ENCODE results near the gene GLT8D1.
"Not testable (repeated sequence)": the region's sequence is repeated elsewhere in the genome, so short reads cannot be mapped to it uniquely, and the experiment has no call there.

GLT8D1 gene, protein sequence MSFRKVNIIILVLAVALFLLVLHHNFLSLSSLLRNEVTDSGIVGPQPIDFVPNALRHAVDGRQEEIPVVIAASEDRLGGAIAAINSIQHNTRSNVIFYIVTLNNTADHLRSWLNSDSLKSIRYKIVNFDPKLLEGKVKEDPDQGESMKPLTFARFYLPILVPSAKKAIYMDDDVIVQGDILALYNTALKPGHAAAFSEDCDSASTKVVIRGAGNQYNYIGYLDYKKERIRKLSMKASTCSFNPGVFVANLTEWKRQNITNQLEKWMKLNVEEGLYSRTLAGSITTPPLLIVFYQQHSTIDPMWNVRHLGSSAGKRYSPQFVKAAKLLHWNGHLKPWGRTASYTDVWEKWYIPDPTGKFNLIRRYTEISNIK

DNA sequence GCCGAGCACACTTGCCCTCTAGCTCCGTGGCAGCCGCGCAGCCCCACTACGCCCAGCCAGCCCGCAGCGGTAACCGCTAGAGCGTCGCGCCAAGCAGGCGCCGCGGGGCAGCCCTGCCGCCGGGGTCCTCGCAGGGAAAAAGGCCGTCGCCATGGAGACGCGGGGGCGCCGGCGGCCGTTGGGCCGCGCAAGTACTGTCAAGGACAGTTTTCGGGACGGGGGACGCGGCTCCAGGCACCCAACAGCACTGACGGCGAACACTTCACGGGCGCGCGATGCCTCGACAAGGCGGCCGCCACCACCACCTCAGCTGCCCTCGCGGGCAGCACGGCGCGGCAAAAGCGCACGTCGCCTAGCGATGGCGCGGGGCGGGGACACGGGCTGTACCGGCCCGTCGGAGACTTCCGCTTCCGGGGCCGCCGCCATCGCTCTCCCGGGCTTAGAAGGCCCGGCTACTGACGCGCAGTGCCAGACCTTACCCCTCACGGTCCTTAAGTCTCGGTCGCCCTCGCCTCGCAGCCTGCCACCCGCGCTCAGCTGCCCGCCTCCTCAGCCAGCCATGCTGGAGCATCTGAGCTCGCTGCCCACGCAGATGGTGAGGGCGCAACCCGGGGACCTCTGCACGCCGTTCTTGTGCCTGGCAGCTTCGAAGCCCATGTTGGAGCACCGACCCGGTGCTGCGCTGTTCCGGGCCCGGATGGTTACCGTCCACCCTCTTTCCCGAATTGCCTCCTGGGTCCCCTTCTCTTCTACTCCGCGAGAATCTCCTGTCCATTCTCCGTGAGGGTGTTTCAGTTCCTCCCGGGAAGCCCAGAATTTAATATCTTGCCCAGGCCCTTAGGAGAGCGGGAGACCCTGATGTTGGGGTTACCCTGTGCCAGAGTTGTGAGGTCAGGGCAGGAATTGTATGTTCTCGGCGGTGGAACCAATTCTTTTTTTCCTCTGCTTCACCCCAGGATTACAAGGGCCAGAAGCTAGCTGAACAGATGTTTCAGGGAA is at the start of gene GLT8D1, which contains the start of gene SPCS1:
Gene GLT8D1, minus strand, starts transcription at position 104 of the 999 bp plus-strand sequence. CDS start 5,331 bp downstream, outside the sequence.
Gene SPCS1, plus strand, starts transcription at position 419 of the 999 bp plus-strand sequence. Its CDS starts 141 bp downstream, at position 560.
- peak; percentile 33 to 98 (median 88) for DNase-seq

DNA sequence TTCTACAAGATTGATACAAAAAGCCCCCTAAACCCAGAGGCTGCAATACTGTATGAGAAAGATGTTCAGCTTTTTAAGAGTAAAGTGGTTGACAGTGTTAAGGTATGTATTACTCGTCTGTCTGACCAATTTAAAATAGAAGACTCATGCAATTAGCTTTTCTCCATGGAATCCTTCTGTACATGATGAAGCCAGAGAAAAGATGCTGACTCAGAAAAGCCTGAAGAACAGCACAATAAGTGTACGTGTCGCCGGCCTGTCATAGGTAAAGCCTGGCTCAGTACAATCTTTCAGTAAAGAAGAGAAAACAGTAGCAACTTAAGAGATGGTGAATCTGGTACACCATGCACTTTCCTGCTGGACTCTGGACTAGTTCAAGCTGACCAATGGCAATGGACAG is 48.8 kb upstream of the GLT8D1 start:
- no peak for DNase-seq

DNA sequence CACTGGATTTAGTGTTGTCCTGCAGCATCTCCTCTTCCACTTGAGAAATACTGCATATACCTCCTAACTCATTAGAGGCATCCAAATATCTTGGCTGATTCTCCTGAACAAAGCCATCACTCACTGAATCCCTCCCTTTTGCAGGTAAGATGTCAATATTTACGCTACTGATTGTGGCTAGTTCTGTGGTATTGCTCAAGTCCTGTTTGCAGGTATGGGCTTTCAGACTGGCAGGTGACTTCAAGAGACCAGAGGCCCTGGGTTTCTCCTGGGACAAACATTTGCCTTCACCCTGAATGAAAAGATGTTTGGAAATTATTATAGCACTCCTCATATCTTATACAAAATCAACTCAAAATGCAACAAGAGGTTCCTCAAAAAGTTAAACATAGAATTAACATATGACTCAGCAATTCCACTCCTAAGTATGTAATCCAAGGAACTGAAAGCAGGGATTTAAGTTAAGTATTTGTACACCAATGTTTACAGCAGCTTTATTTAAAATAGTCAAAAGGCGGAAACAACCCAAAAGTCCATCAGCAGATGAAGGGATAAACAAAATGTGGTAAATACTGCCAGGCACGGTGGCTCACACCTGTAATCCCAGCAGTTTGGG is 46.6 kb upstream of the GLT8D1 start:
- DNase-seq = no peak

DNA sequence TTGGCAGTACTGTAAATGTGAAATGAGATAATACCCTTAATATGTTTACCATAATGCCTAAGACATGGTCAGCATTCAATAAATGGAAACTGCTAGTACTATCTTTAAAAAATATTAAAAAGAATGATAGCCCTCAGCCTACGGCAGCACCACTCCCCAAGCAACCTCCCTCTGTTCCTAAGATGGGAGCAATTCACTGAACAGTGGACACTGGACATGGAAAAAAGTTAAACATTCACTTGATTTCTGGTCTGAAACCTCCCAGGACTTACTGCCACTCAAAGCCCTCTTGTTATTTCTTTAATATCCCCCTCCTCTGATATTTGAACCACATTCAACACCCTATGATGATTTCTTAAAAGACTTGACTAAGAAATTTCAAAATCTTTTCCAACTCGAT is 38.1 kb upstream of the GLT8D1 start:
- no peak for DNase-seq

DNA sequence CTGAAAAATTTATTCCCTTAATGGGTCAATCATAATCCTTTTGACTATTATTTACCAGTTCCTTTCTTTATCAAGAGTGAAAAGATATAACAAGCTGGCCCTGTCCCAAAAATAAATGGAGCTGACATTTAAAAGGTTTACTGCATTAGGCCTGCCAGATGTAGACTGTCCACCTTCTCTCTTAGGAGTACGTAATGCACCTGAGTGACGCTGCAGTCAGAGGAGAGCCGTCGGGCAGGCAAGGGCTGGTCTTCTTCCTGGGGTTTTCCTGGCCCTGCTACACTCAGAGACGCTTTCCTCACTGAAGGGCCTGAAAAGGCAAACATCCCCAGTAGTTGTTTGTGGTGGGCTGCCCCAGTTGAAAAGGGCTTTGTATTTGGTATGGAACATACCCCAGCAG is 37.6 kb upstream of the GLT8D1 start:
- DNase-seq = no peak

DNA sequence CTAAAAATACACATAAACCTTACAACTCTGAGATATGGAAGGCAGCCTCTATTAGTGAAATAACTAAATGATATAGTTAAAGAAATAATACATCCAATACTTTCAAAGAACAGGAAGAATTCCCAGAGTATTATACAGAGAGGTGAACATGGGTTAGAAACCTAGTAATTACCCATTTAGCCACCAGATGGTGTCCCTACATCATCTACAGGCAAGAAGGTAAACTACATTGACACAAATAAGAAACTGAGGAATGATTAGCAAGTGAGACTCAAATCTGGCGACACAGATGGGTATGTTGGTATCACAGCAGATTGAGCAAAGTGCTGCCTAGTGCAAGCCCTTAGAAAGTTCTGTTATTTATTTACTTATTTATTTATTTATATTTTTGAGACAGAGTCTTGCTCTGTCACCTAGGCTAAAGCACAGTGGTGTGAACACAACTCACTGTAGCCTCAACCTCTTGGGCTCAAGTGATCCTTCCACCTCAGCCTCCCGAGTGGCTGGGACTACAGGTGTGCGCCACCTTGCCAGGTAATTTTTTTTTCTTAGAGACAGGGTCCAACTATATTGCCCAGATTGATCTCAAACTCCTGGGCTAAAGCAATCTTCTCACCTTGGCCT is 36.9 kb upstream of the GLT8D1 start:
- no peak for DNase-seq

DNA sequence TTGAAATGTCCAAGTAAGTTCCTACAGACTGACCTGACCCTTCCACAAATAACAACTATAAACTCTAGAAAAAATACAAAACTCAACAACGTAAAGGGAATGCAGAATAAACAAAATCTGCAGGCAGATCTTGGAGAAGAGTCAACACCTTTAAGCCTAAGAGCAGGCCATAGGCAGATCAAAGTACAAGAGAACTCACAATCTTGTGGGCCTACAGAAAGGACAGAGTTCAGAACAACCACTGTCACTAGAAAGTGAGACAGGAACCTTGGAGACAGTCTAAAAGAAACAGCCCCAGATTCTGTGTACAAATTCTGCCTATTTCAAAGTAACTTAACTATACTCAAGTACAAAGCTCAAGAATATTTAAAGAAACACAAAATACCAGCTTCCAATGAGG is 34.1 kb upstream of the GLT8D1 start:
- DNase-seq = no peak

DNA sequence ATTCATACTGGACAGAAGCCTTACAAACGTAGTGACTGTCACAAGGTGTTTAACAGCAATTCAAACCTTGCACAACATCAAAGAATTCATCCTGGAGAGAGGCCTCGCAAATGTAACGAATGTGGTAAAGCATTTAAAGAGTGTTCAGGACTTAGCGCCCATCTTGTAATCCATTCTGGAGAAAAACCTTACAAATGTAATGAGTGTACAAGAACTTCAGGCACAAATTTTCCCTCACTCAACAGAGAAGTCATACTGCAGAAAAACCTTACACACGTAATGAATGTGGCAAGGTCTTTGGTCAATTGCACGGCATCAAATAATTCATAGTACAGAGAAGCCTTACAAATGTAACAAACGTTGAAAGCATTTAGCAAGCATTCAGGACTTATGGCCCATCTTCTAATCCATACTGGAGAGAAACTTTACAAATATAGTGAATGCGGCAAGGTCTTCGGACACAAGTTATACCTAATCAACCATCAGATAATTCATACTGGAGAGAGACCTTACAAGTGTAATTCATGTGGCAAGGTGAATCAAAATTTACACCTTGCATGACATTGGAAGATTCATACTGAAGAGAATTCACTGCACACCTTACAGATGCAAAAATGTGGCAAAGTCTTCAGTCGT is 27.8 kb upstream of the GLT8D1 start:
- no peak for DNase-seq

DNA sequence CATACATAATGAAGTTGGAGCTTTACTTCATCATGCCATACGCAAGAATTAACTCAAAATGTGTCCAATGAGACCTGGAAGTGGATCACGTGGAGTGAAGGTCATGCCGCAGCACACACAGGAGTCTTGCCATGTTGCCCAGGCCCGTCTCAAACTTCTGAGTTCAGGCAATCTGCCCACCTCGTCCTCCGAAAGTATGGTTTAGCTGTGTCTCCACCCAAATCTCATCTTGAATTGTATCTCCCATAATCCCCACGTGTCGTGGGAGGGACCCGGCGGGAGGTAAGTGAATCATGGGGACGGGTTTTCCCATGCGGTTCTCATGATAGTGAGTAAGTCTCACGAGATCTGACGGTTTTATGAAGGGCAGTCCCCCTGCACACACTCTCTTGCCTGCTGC is 26.0 kb upstream of the GLT8D1 start:
- DNase-seq = no peak

DNA sequence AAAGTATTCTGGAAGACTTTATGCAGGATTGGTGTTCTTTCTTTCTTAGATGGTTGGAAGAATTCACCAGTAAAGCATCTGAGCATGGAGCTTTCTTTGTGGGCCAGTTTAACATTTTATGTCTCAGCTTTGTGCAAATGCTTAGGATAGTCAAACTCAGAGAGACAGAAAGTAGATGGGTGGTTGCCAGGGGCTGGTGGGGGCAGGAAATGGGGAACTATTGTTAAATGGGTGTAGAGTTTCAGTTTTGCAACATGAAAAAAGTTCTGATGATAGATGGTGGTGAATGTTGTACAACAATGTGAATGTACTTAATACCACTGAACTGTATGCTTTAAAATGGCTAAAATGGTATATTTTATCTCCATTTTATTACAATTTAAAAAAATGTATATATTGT is 25.1 kb upstream of the GLT8D1 start:
- no peak for DNase-seq

DNA sequence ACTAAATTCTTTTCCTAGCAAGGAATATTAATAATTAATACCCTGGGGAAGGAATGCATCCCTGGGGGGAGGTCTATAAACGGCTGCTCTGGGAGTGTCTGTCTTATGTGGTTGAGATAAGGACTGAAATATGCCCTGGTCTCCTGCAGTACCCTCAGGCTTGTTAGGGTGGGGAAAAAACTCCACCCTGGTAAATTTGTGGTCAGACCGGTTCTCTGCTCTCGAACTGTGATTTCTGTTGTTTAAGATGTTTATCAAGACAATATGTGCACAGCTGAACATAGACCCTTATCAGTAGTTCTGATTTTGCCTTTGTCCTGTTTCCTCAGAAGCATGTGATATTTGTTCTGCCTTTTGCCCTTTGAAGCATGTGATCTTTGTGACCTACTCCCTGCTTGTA is 23.2 kb upstream of the GLT8D1 start:
- DNase-seq = not testable (repeated sequence)

DNA sequence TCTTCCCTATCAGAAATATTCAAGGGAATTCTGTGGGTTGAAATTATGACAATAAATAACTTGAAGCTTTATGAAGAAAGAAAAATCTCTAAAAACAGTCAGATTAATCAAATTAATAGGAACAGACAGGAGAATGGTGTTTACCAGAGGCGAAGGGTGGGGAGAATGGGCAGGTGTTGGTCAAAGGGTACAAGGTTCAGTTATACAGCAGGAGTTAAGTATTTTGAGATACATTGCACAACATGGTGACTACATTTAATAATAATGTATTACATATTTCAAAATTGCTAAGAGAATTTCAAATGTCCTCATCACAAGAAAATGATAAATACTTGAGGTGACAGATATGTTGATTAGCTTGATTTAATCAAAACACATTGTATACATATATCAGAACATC is 18.9 kb upstream of the GLT8D1 start:
- no peak for DNase-seq

DNA sequence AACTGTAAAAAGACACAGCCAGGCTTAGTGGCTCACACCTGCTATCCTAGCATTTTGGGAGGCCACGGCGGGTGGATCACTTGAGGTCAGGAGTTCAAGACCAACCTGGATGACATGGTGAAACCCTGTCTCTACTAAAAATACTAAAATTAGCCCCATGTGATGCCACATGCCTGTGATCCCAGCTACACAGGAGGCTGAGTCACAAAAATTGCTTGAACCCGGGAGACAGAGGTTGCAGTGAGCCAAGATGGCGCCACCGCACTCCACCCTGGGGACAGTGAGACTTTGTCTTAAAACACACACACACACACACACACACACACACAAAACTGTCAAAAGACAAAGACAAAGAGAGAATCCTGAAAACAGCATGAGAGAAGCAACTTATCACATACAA is 18.3 kb upstream of the GLT8D1 start:
- no peak for DNase-seq

DNA sequence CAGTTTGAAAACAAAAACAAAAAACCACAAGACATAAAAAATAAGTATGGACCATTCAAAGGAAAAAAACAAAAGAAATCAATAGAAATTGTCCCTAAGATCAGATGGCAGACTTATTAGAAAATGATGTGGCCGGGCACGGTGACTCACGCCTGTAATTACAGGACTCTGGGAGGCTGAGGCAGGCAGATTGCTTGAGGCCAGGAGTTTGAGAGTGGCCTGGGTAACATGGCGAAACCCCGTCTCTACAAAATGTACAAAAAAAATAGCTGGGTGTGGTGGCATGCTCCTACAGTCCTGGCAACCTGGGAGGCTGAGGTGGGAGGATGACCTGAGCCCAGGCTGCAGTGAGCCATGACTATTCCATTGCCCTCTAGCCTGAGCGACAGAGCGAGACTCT is 16.9 kb upstream of the GLT8D1 start:
- no peak for DNase-seq

DNA sequence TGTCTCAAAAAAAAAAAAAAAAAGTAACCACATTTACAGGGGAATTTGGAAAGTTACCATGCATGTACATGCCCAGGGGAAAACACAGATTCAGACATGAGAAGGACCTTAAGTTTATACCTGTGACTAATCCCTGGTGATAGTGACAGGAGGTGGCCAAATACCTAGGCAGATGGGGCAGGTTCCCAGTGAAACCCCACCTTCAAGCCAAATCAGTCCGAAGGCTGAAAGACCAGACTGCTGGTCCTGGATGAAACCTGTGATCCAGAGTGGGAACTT is 16.1 kb upstream of the GLT8D1 start:
- DNase-seq = no peak

DNA sequence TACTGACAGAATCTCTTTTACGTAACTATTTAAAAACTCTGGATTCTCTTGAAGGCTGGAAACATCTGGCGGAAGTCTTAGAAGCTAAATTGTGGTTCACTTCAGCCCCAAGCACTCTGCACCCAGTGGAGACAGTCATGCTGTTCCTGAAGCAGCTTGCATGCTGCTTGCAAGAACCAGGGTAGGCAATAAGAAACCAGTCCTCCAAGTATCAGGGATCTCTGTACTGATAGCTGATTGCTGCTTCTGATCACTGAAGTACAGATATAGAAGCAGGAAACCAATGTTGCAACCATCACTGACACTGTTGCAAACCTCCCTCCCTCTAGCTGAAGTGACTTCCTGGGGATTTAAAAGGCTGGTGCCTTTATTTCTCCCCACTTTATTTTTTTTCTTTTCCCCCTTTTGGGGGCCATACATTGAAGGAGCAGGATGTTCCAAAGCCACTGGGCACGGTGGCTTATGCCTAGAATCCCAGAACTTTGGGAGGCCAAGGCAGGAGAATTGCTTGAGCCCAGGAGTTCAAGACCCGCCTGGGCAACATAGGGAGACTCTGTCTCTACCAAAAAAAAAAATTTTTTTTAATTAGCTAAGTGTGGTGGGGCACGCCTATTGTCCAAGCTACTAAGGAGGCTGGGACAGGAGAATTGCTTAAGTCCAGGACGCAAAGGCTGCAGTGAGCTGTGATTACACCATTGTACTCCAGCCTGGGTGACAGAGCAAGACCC is 15.6 kb upstream of the GLT8D1 start:
- peak in 2 of 56 donors; percentile 7 to 16 for DNase-seq

DNA sequence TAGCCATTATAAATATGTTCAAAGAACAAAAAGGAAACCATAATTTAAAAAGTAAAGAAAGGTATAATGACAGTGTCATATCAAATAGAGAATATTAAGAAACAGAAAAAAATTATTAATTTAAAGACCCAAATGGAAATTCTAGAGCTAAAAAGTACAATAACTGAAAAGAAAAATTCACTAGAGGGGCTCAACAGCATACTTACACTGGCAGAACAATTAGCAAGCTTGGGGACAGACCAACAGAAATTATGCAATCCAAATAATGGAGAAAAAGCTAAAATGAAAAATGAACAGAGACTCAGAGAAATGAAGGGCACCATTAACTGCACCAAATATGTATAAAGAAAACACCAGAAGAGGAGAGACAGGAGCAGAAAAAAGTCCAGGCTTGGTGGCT is 14.0 kb upstream of the GLT8D1 start:
- no peak for DNase-seq

DNA sequence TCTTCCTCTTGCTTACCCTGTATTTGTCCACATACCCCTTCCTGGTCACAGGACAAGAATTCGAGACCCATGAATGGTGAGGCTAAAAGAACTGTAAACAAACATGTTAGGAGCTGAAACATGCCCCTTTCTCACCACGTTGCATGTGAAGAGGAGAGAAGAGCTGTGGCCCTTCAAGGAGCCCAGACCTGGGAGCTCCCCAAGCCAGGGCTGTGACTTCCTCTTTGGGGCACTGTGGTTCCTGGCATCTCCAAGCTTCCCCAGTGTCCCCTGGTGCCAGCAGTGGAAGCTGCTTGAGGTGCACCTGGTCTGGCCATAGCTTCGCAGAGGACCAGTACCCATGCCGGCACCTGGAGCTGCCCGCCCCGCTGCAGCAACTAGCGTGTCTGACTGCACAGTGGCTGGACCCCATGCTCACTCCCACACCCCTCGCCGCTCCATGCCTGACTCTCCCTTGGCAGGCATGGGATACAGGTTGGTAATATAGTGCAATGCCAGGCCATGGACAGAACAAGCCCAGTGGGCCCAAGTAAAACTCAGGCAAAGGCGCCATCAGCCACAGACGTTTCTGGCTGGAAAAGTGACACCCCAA is 10.2 kb upstream of the GLT8D1 start:
- no peak for DNase-seq

DNA sequence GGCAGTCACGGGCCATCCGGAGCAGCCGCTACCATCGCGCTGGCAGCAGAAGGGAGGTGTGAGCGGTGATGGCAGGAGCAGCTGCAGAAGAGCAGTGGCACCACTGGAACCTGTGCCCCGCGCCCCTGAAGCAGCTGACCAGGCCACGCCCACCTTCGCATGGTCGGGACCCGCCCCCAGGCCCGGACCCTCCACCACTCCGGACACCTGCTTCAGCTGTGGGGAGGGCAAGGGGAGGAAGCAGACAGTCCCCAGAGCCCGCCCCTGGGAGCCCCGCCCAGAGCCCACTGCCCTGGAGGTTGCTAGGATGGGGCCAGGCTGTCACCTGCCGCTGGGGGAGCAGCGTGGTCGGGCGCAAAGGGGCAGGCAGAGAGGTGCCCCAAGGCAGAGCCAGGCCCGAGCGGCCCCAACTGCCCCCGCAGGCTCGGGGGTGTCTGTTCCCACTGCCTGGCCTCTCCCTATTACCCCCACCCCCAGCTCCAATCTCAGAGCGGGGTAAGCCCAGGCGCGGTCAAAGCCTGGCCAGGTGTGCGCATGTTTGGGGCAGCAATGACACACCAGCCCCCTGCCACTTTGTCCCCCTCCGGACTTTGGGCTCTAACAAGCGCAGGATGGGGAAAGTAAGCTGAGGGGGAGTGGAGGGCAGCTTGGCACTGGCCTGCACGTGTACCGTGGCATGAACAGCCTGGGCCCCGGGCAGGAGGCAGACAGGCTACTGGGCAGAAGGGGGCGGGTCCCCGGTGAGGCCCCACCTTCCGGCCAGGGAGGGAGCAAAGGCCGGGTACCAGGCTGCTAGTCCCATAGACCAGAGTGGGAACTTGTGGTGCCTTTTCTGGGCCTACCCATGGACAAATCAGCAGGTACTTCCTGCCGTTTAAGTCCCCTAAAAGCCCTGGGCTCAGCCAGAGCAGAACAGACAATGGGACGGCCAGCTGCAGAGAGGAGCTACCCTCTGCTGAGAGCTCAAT is 9.0 kb upstream of the GLT8D1 start:
- no peak for DNase-seq
